MCF 10A (cell line): Measurements from ENCODE around the gene NUCB1. TPM values are rescaled to one million over a fixed set of nuclear protein-coding genes. Genes with fewer than 3 reads are reported as not detected.

Experiments
- BruUV-seq: library from RNA; stranded (reverse); fragments of 400-500 nt; replicated peaks from 2 replicates; lab custom pipeline; 2021; lab: Mats Ljungman, UMichigan
- CTCF ChIA-PET: fragments of 300-600 bp; sonication (Branson Sonifier 250); formaldehyde crosslinking; extraction: SDS; loops from one replicate; lab custom pipeline; 2021; ENCODE audit warnings: antibody characterized with exemption, inconsistent platforms; lab: Yijun Ruan, JAX
- POLR2A ChIA-PET: fragments of 300-600, 350-650 bp; sonication (Branson Sonifier 250); formaldehyde crosslinking; extraction: SDS; loops from one replicate; lab custom pipeline; 2020; ENCODE audit warnings: antibody characterized with exemption, inconsistent platforms; lab: Yijun Ruan, JAX
- DNase-seq: peaks from one replicate; pipeline ENCODE4 v3.0.0-alpha.2; 2018; ENCODE audit not compliant: unreplicated experiment
- H3K27ac Mint-ChIP-seq: one replicate; pipeline ENCODE4 v1.8.0; 2022; ENCODE audit warnings: mild to moderate bottlenecking, low read depth, mixed read lengths; ENCODE audit not compliant: unreplicated experiment
- H3K27me3 Mint-ChIP-seq: one replicate; pipeline ENCODE4 v1.8.0; 2022; ENCODE audit warnings: mixed read lengths; ENCODE audit not compliant: insufficient read depth, unreplicated experiment
- H3K36me3 Mint-ChIP-seq: one replicate; pipeline ENCODE4 v1.8.0; 2022; ENCODE audit warnings: mild to moderate bottlenecking, moderate library complexity, mixed read lengths; ENCODE audit not compliant: insufficient read depth, unreplicated experiment
- H3K4me1 Mint-ChIP-seq: one replicate; pipeline ENCODE4 v1.8.0; 2022; ENCODE audit warnings: mixed read lengths; ENCODE audit not compliant: insufficient read depth, unreplicated experiment
- H3K4me3 Mint-ChIP-seq: one replicate; pipeline ENCODE4 v1.8.0; 2022; ENCODE audit warnings: mild to moderate bottlenecking, moderate library complexity, mixed read lengths; ENCODE audit not compliant: unreplicated experiment
- H3K9me3 Mint-ChIP-seq: one replicate; pipeline ENCODE4 v1.8.0; 2022; ENCODE audit warnings: mixed read lengths; ENCODE audit not compliant: unreplicated experiment
- intact Hi-C: fragments of 100-400 bp; cut with micrococcal nuclease; formaldehyde crosslinking; loops from 2 replicates; pipeline ENCODE4 v1.14.1; 2022
- total RNA-seq: library from RNA; stranded (reverse); gene quantifications from 2 replicates; pipeline ENCODE4 v1.2.3, GENCODE V29; 2022
- TF ChIP-seq, protein P1 (sequence below): fragments of 200-600 bp; IDR thresholded peaks from one replicate; pipeline ENCODE4 v1.8.0; 2022; ENCODE audit warnings: antibody characterized with exemption, mild to moderate bottlenecking; ENCODE audit not compliant: unreplicated experiment

Gene NUCB1
- total RNA-seq, 1 experiment from 2014 or later = 61.4 TPM

DNA sequence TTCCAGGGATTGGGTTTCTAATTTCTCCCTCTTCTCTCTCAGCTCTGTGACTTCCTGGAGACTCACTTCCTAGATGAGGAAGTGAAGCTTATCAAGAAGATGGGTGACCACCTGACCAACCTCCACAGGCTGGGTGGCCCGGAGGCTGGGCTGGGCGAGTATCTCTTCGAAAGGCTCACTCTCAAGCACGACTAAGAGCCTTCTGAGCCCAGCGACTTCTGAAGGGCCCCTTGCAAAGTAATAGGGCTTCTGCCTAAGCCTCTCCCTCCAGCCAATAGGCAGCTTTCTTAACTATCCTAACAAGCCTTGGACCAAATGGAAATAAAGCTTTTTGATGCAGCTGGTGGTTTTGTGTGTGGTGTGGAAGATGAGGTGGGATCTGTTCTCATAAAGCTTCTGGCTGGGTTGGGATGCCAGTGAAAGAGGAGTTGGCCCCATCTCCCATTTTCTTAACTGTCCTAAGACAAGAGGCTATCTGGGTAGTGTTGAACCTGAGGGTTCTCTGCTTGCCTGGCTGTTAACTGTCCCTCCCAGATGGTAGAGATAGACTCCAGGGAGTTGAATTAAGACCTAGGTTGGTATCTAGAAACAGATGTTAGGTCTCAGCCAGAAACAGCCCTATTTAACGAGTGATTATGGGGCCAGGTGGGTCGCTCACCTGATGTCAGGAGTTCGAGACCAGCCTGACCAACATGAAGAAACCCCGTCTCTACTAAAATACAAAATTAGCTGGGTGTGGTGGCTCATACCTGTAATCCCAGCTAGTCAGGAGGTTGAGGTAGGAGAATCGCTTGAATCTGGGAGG, 66.6 kb downstream of the NUCB1 start:
- intact Hi-C loops = no loop called here
- Mint-ChIP-seq H3K27ac (peak overlapping the region; percentile 96), H3K27me3 (no peaks in the 10 kb centered on the region), H3K9me3 (no peaks in the 10 kb centered on the region), H3K36me3 (peaks cover 64% of the 10 kb centered on the region), H3K4me1 (peaks cover 35% of the 10 kb centered on the region), H3K4me3 (peak overlapping the region; percentile 97)
- TF ChIP-seq, protein P1, sequence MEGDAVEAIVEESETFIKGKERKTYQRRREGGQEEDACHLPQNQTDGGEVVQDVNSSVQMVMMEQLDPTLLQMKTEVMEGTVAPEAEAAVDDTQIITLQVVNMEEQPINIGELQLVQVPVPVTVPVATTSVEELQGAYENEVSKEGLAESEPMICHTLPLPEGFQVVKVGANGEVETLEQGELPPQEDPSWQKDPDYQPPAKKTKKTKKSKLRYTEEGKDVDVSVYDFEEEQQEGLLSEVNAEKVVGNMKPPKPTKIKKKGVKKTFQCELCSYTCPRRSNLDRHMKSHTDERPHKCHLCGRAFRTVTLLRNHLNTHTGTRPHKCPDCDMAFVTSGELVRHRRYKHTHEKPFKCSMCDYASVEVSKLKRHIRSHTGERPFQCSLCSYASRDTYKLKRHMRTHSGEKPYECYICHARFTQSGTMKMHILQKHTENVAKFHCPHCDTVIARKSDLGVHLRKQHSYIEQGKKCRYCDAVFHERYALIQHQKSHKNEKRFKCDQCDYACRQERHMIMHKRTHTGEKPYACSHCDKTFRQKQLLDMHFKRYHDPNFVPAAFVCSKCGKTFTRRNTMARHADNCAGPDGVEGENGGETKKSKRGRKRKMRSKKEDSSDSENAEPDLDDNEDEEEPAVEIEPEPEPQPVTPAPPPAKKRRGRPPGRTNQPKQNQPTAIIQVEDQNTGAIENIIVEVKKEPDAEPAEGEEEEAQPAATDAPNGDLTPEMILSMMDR = no peak
- CTCF ChIA-PET = interaction anchor here (0.5 to 2.0 kb wide), 6 partner anchors 10 to 176 kb away, joined by 3 to 13 read pairs (median 4); partner anchors contain the start of gene RUVBL2
- DNase-seq = no peak
- POLR2A ChIA-PET = interaction anchor here (0.6 to 5.3 kb wide), 12 partner anchors 11 to 641 kb away, joined by 3 to 98 read pairs (median 8); partner anchors contain the start of genes BAX, DHDH, EMP3 and GYS1
- no TSS peak for BruUV-seq

DNA sequence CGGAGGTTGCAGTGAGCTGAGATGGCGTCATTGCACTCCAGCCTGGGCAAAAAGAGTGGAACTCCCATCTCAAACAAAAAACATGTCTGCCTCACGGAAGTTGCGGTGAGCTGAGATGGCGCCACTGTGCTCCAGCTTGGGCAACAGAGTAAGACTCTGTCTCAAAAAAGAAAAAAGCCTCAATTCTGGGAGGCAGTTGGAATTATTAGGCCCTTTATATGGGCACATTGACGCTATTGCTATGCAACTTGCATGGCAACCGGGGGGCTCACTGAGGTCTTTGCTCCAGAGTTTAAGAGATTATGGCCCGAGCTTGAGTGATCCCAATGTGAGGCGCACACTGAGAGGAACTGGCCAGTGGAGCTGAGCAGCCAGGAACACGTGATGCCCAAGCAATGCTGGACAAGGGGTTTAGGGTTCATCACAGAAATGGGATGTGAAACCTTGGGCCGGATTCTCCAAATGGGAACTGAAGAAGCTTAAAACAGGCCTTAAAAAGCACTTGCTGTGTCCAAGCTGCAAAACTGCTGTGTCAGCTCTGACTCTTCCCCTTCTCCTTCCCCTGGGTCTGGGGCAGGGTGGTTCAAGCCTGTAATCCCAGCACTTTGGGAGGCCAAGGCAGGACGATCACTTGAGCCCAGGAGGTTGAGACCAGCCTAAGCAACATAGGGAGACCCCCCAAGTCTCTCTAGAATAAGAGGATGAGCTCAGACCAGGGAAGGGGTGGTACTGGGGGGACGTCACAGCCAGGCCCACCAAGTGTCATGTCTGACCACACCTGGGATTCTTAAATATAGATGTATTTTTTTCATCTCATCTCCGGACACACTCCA, 67.5 kb downstream of the NUCB1 start:
- no TSS peak for BruUV-seq
- CTCF ChIA-PET = interaction anchor here (0.5 to 2.0 kb wide), 6 partner anchors 9 to 172 kb away, joined by 3 to 13 read pairs (median 4); partner anchors contain the start of genes GYS1 and RUVBL2

GRCh38 chr19:48968179-48968661, 68.1 kb downstream of the NUCB1 start:
- TF ChIP-seq, protein P1 = no peak
- DNase-seq = no peak
- ChIA-PET CTCF (interaction anchor here (1.0 kb wide), 1 partner anchor 25 kb away, joined by 6 read pairs; the partner anchor contains the start of genes GYS1 and RUVBL2), POLR2A (interaction anchor here (0.6 to 5.3 kb wide), 5 partner anchors 10 to 94 kb away, joined by 5 to 98 read pairs (median 47); partner anchors contain the start of genes BAX, GYS1 and RUVBL2)
- no peaks in the 10 kb centered on the region for H3K9me3 Mint-ChIP-seq
- peak overlapping the region; percentile 78 for H3K27ac Mint-ChIP-seq
- H3K4me1 Mint-ChIP-seq = peaks cover 24% of the 10 kb centered on the region
- H3K4me3 Mint-ChIP-seq = no peak overlapping the region
- peaks cover 72% of the 10 kb centered on the region for H3K36me3 Mint-ChIP-seq
- intact Hi-C loops = no loop called here
- BruUV-seq = TSS peak; percentile 37
- H3K27me3 Mint-ChIP-seq = no peaks in the 10 kb centered on the region

More for the DNA sequence above, 67.5 kb downstream of the NUCB1 start:
- POLR2A ChIA-PET = interaction anchor here (0.6 to 5.3 kb wide), 5 partner anchors 10 to 93 kb away, joined by 5 to 98 read pairs (median 47); partner anchors contain the start of genes BAX, GYS1 and RUVBL2
- peak; percentile 24 for DNase-seq
- H3K27ac Mint-ChIP-seq = peak overlapping the region; percentile 78
- TF ChIP-seq, protein P1 = no peak
- H3K4me1 Mint-ChIP-seq = peaks cover 30% of the 10 kb centered on the region
- H3K4me3 Mint-ChIP-seq = peak overlapping the region; percentile 97
- H3K27me3 Mint-ChIP-seq = no peaks in the 10 kb centered on the region
- H3K9me3 Mint-ChIP-seq = no peaks in the 10 kb centered on the region
- intact Hi-C loops = no loop called here
- H3K36me3 Mint-ChIP-seq = peaks cover 65% of the 10 kb centered on the region
